Measurements from ENCODE around the gene TUBGCP3.

TUBGCP3 gene

DNA sequence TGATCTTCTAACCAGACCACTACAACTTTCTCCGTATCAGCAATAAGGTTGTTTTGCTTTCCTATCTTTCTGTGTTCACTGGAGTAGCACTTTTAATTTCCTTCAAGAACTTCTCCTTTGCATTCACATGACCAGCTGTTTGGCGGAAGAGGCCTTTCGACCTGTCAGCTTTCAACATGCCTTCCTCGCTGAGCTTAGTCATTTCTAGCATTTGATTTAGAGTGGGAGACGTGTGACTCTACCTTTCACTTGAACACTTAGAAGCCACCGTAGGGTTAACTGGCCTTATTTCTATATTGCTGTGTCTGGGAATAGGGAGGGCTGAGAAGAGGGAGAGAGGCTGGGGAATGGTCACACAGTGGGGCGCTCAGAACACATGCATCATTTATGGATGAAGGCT lies 104.7 kb downstream of the TUBGCP3 start:
- no peak for DNase-seq (ENCODE audit: low read depth in 3 of 3)

DNA sequence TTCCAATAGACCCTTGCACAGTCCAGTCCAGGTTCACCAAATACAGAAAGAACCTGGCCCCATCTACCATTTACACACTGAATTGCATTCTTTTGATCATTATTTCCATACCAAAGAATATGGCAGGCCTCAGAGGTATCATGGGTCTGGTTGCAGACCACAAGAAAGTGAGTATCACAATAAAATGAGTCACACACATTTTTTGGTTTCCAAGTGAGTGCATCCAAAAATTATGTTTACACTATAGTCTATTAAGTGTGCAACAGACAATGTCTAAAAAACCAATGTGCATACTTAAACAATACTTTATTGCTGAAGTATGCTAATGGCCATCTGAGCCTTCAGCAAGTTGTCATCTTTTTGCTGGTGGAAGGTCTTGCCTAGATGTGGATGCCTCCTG lies 106.5 kb downstream of the TUBGCP3 start:
- no peak for DNase-seq (ENCODE audit: low read depth in 3 of 3)

DNA sequence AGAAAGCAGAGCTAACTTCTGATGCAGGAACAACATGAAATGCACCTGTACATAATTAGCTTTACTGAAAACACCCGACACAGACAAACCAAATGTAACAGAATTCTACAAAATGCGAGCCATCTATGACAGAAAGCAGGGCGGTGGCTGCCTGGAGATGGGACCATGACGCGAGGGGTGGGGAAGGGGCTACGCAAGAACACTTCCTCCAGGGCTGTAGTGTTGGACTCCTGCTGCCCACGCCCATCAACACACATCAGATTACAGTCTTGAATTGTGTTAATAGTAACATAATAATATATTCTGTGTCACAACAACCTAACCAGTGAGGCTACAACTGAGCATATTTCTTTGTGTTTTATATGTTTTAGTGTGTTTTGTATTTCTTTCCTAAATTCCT lies 108.6 kb downstream of the TUBGCP3 start:
- no peak for DNase-seq (ENCODE audit: low read depth in 3 of 3)

DNA sequence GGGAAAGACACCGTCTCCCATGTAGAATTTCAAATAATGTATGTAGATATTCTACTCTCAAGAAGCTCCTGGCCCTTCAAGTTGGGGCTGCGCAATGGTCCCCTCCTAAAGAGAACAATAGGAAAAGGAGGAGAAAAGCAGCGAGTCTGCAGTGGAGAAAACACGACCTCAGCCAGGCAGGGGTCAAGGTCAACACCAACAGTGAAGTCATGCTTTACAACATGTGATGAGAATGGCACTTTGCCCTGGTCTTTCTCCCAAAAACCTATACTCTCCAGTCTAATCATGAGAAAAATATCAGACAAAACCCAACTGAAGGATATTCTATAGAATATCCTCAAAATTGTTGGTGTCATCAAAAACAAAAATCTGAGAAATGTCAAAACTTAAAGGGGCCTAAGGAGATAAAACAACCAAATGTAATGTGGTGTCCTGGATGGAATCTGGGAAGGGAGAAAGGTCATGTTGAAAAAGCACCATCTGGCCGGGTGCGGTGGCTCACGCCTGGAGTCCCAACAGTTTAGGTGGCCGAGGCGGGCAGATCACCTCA lies 110.8 kb downstream of the TUBGCP3 start:
- DNase-seq (ENCODE audit: low read depth in 3 of 3), result no peak

DNA sequence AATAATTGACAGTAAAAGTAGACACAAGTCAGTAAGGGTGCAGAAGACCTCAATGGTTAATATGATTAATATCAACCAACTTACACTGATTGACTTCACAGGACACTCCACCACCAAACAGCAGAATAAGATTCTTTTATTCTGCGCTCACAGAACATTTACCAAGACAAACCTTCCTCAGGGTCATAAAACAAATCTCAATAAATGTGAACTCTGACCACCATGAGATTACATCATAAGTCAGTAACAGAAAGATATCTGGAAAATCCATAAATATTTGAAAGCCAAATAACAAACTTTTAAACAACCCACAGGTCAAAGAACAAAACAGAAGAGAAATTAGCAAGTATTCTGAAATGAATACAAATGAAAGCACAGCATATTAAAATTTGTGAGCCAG lies 112.1 kb downstream of the TUBGCP3 start:
- DNase-seq (ENCODE audit: low read depth in 3 of 3), result no peak

DNA sequence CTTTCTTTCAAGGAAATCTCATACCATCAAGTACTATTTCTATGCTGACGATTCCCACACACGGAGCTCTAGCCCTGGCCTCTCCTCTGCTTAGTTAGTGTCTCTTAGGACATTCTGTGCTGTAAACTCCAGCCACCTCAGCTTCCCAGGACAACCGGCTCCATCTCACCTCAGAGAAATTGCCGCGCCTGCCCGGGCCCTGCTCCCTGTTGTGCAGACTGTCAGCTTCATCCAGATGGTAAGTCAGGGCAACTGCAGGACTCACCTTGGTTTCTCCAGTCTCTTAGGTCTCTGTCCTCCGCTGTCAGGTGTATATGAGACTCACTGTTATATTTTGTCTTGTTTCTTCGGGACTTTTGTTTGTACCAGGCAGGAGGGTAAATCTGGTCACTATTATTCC lies 113.1 kb downstream of the TUBGCP3 start:
- no peak for DNase-seq (ENCODE audit: low read depth in 3 of 3)

DNA sequence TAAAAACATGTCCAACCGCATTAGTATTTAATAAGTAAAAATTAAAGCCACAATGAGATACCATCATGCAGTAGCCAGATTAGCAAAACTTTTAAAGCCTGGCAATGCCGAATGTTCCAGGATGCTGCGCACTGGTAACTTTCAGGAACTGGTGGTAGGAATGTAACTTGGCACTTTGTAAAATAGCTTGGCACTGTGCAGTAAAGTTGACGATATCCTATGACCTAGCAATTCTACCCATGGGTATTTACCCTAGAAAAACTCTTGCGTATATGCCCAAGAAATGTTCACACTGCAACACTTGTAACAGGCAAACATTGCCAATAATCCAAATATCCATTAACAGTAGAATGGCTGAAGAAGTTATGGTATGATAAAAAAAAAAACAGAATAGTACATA lies 114.1 kb downstream of the TUBGCP3 start:
- no peak for DNase-seq (ENCODE audit: low read depth in 3 of 3)

DNA sequence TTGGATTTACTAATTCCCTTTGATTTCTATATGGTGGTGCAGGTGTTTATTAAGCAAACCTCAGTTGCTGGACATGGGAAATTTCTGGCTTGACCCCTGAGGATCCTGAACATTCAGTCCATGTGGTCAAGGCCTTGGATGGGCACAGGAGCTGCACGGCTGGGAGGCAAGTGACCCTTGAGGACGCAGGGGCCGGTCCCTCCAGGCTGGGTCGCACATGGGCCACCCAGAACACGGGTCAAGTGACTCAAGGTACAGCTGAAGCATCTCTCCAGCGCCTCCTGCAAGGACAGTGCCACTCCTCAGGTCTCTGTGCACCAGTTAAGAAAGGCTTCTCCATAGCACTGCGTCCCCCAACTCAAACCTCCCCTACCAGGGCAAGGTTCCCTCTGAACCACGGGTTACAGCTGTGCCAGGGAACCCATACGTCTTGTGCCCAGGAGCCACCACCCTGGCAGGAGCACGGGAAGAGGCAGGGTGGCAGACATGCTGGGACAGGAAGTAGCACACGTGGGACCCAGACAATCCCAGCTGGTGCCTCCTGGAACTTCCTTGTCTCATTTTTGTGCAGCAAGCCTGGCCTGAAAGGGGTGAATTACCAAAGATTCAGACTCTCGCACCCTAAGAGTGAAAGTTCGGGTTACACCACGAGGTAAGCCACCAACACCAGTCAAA lies 118.7 kb downstream of the TUBGCP3 start:
- DNase-seq (ENCODE audit: low read depth in 3 of 3), result no peak

DNA sequence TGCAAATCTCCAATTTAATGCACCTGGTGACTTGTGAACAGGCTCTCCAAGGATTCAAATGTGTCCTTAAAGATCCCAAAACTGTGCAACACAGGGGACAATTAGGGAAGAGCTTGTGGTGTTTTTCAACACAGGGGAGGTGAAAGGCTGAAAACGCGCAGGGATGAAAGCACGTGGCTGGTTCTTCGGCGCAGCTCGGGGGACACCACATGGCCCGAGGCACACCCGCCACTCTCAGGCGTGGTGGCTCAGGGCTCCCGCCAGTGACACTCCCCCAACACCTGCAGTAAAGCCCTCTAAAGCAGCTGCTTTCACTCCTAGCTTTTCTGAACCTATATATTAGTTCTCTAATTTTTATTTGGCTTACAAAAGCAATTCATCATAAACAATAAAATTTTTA lies 119.9 kb downstream of the TUBGCP3 start:
- DNase-seq (ENCODE audit: low read depth in 3 of 3), result no peak

DNA sequence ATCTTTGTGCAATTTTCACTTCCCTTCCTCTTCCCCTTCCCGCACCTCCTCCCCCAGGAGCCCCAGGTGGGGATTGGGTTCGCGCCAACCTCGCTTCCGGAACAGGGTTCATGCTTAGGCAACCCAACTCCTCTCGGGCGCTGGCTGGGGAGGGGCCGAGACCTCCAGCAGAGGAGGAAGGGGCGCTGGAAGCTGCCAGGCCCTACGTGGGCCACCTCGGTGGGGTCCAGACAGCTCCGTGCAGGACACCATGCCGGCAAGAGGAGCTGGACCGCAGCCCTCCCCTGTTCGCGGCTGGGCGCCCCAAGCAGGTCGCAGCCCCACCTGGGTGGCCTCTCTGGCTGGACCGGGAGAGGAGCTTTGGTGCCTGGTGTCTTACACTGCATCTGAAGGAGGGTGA lies 120.7 kb downstream of the TUBGCP3 start:
- DNase-seq (ENCODE audit: low read depth in 3 of 3), result no peak

DNA sequence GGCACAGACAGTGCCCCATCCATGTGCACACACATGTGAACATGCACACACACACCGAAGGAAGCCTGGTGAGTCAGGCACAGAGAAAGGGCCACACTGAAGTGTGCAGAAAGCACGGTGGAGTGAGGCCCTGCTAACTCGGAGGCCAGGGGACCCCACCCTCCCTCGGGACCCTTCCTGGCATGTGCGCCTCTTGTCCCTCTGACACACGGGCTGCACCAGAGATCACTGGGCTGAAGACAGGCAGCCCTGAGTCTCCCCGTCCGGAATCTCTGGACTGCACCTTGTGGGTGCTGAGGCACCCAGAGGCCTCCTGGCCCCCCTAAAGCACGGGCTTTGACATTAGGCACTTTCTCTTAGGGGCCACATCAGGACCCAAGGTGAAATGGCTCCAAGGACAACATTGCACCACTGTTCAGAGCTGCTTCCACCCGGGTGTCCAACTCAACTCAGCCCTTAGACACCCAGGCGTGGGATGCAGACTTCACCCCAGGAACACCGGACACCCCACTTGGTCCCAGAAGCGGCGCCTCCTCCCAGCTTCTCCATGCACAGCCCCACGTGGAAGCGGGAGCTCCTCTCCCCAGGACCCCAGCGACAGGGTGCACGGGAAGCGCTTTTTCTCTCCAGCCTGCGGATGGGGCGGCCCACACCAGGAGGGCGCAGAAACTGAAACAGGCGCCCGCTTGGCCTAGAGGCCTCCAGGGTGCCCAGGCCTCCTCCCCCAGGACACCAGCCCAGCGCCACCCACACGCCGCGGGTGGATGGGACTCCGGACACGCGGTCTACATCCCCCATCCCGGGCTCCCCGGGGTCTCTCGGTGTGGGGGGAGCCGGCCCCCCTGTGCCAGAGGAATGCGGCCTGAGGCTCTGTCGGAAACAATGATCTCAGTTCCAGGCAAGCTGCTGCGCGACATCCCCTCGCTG lies 121.6 kb downstream of the TUBGCP3 start:
- no peak for DNase-seq (ENCODE audit: low read depth in 3 of 3)

DNA sequence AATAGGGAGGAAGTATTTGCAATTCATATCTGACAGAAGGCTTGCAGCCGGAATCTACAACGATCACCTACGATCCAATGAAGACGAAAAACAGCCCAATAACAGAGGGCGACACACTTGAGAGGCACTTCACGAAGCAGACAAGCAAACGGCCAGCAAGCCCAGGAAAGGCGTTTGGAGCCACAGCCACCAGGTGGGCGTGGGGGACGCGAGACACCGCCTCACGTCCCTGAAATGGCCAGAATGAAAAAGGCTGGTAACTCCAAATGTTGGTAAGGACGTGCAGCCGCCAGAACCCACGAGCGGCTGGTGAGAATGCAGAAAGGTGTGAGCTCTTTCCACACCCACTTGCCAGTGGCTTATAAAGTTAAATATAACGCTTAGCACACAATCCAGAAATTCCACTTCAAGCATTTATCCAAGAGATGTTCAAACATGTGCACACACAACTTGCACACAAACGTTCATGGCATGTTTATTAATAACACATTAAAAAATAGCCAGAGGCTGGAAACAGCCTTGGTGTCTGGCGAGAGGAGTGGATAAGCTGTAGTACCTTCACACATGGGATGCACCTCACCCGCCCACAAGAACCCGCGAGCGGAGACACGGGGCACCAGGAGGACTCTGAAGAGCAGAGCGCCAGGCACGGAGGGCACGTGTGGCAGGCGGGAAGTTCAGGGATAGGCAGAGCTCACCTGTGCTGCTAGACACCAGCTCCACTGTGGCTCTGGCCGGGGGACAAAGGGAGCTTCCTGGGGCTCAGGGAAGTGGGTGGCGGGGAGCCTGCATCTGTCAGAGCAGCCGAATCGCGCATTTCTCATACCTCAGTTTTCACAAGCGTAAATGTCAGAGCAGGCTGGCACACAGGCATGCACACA lies 122.5 kb downstream of the TUBGCP3 start:
- no peak for DNase-seq (ENCODE audit: low read depth in 3 of 3)

DNA sequence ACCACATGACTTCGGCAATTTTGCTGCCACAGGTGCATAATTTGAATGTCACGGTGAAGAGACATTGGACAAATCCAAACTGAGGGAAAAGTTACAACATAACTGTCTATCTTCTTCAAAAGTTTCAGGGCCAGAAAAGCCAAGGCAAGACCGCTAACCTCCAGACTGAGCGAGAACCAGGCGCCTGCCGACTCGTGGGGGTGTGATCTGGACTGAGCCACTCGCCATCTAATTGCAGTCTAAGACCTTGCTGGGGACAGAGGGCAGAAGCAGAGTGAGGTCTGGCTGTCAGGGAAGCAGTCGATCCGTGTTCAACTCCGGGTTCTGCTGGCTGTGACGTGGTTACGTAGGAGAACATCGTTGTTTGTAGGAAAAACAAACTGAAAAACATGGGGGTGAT lies 123.2 kb downstream of the TUBGCP3 start:
- no peak for DNase-seq (ENCODE audit: low read depth in 3 of 3)

DNA sequence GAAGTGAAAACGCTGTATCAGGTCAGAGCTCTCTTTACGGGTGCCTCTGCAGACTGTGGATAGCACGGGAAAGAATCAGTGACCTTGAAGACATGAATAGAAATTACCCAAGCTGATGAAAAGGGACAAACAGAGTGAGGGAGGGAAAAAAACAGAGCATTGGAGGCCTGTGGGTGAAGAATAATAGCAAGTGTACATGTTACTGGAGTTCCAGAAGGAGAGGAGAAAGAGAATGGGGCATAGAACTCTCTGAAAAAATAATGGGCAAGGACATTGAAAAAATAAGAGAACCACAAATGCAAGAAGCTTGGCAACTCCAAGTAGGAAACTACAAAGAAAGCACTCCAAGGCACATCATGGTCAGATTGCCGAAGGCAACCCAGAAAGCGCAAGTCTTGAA lies 125.5 kb downstream of the TUBGCP3 start:
- DNase-seq (ENCODE audit: low read depth in 3 of 3), result no peak

DNA sequence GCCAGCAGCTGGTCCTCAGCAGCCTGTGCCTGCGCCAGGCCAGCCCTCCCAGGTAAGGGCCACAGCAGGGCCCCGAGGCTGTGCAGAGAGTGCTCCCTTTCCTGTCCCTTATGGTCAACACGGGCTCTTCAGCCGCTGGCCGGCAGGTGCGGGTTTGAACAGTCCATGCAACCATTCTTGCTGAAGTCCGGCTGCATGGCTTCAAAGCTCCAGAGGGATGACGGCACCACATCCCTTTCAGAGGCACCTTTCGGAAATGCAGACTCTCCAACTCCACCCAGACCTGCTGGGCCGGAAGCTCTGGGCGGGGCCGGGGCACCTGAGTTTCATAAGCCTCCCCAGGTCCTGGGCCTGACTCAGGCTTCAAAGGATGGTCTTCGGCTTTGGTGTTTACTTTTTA lies 130.5 kb downstream of the TUBGCP3 start:
- DNase-seq (ENCODE audit: low read depth in 3 of 3), result no peak

DNA sequence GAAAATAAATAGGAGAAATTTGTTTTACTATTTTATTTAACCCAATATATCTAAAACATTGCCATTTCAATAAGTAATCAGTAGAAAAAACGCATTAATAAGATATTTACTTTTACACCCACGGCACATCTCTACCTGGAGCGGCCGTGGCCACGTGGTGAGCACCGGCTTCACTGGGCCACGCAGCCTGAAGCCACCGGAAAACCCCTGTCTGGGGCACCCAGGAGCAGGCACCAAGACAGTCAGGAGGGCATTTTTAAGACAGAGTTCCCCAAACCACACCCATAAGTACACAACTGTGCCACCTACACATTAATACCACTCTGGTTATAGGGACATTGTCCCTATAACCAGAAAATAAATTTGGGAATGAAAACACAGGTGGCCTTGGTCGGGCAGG lies 130.9 kb downstream of the TUBGCP3 start:
- no peak for DNase-seq (ENCODE audit: low read depth in 3 of 3)

DNA sequence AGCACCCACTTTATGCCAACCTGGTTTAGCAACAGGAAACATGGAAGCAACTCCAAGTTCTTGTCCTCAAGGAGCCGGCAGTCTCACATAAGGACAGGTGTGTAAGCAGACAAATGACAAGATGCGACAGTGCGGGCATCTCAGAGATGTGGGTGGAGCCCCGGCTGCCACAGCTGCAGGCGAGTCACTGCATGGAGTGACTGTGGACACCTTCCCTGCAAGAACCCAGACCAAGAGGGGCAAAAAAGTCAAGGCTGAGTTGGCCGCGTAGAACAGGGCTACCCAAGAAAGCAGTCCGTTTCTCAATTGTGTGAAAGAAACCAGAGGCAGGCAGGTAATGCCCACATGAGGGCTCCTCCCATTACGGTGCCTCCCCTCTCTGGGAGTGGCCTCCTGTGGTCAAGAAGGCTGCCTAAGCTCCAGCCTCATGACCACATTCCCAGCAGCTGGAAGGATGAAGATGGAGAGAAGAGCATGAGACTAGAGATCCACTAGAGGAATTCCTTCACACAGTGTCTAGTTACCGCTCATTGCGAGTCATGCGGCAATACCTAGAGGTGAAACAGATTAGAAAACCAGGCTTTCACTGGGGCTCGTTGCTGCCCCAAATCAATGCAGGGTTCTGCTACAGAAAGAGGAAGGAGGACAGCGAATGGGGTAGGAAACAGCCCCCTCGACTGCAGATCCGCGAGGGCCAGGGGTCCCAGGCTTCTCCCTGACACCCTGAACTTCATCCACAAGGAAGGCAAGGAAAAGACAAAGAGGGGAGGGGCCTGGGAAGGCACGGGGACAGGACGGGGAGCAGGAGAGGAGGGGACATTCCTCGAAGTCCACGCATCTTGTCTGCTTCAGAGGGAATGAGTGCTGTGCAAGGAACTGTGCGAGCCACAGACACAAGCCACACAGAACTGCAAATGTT lies 131.6 kb downstream of the TUBGCP3 start:
- DNase-seq (ENCODE audit: low read depth in 3 of 3), result no peak

DNA sequence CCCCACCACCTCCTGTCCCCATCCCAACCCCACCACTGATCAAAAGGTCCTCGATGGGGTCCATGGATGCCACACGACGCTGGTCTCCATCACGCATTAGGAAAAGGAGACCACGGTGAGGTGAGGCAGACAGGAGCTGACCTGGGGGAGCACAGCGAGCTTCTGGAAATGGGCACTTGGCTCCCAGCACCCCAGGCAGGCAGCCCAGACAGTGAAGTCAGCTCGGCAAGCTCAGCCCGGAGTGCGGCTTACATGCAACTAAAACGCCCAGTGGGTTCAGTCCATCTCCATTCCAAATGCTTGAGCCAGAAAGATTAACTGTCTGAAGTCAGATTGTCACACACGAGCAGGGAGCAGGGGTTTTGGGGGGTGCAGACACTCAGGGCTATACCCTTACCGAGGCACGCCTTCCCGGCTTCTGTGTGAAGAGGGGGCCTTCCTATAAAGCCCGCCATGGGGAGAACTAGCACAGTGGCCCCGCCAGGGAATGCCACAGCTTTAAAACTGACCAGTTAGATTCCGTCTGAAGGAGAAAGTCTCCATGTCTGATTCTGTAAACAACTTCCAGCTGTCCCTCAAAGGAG lies 132.4 kb downstream of the TUBGCP3 start:
- no peak for DNase-seq (ENCODE audit: low read depth in 3 of 3)

DNA sequence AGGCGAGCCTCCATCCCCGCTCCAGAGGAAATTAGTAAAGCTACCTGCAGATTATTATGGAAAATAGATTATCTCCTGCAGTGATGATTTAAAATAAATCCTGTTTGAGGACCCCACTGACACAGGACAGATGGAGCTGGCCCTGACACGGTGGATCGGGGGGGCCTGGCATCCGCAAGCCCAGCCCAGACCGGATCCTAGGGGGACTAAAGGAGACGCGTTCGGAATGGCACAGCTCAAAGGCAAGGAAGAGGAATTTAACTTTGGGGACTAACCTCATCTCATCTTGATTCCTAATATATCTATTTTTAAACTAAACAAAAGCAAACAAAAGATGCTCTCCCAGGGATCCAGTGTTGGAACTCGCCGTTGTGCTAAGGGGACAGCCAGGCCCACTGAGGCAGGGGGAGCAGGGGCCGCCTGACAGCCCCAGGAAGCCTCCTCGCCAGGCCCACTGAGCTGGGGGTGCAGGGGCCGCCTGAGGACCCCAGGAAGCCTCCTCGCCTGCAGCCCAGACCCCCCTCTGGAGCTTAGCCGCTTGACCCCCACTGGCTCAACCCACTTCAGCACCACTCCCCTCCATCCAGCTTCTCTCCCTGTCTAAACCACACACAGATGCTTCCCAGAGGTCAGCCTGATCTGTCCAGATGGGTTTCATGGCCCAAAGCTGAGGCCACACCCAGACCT lies 133.2 kb downstream of the TUBGCP3 start:
- DNase-seq (ENCODE audit: low read depth in 3 of 3), result no peak
